ENCODE results near the gene SLC8A3. TPM values are rescaled to one million over a fixed set of nuclear protein-coding genes. Genes with fewer than 3 reads are reported as not detected.

The SLC8A3 gene
- total RNA-seq, 6 experiments from 2014 or later = 0.05 to 0.13 (median 0.12) TPM; not detected in 3

GRCh38 chr14:70064136-70064865 is 124.5 kb downstream of the SLC8A3 start:
- DNase-seq (no peak), ATAC-seq (no peak)
- H3K27ac ChIP-seq = no peak overlapping the region
- no peaks in the 10 kb centered on the region for H3K9me3 ChIP-seq
- H3K4me1 ChIP-seq = no peaks in the 10 kb centered on the region
- intact Hi-C loops (cut with DNase I) = no loop called here
- 80% methylated on average over 11 of the region's 11 CpGs for WGBS (ENCODE audit: insufficient coverage, low coverage, low lambda C conversion rate, missing lambda C conversion rate)
- H3K27me3 ChIP-seq = no peaks in the 10 kb centered on the region
- no peak overlapping the region for H3K4me3 ChIP-seq
- TF ChIP-seq CTCF (IDR thresholded peaks at IDR 0.05) (no peak), POLR2A (IDR thresholded peaks at IDR 0.05) (no peak)
- H3K36me3 ChIP-seq = no peaks in the 10 kb centered on the region

DNA sequence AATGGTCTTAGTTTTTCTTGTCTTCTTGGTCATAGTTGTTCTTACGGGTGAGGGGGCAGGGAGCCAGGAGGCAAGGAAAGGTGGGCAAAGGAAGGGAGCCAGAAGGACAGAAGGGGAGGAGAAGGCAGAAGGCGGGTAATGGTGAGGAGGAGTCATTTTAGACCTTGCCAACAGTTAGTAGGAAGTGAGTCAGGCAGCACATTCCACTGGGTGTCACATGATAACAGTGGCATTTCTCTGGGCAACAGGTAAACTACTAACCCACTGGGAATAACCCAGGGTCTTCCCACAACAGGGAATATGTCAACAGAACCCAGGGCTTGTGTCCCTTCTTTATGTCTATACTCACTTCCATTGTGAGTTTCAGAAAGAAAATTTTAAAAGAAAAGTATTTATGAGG is 127.6 kb downstream of the SLC8A3 start:
- intact Hi-C loops (cut with DNase I) = no loop called here
- no peak overlapping the region for H3K4me3 ChIP-seq
- TF ChIP-seq CTCF (IDR thresholded peaks at IDR 0.05) = no peak
- no peak for TF ChIP-seq POLR2A (IDR thresholded peaks at IDR 0.05)
- ATAC-seq (peak in 1 of 4 donors; percentile 62), DNase-seq (no peak)
- H3K27me3 ChIP-seq = no peaks in the 10 kb centered on the region
- H3K4me1 ChIP-seq = peaks cover 0 to 10% (median 4%) of the 10 kb centered on the region in 4 donors
- 96% methylated on average over 2 of the region's 2 CpGs for WGBS (ENCODE audit: insufficient coverage, low coverage, low lambda C conversion rate, missing lambda C conversion rate)
- H3K9me3 ChIP-seq = no peaks in the 10 kb centered on the region
- no peaks in the 10 kb centered on the region for H3K36me3 ChIP-seq
- H3K27ac ChIP-seq = no peak overlapping the region

- 83% methylated on average over 2 of the region's 2 CpGs for WGBS (ENCODE audit: insufficient coverage, low coverage, low lambda C conversion rate, missing lambda C conversion rate)
- Histone ChIP-seq H3K36me3 (no peaks in the 10 kb centered on the region), H3K4me3 (no peak overlapping the region), H3K27ac (no peak overlapping the region), H3K9me3 (no peaks in the 10 kb centered on the region), H3K27me3 (no peaks in the 10 kb centered on the region), H3K4me1 (peaks cover 0 to 10% (median 4%) of the 10 kb centered on the region in 4 donors)
- intact Hi-C loops (cut with DNase I) = no loop called here
- ATAC-seq (no peak), DNase-seq (no peak)
- TF ChIP-seq POLR2A (IDR thresholded peaks at IDR 0.05) (no peak), CTCF (IDR thresholded peaks at IDR 0.05) (no peak)
These were observed 129.2 kb downstream of the SLC8A3 start for GRCh38 chr14:70059545-70059944.

- ATAC-seq = peak; percentile 87 to 98 (median 95)
- no peaks in the 10 kb centered on the region for H3K36me3 ChIP-seq
- intact Hi-C loops (cut with DNase I) = no loop called here
- 31% methylated on average over 4 of the region's 5 CpGs for WGBS (ENCODE audit: insufficient coverage, low coverage, low lambda C conversion rate, missing lambda C conversion rate)
- TF ChIP-seq POLR2A (IDR thresholded peaks at IDR 0.05) (no peak), CTCF (IDR thresholded peaks at IDR 0.05) (no peak)
- no peaks in the 10 kb centered on the region for H3K27me3 ChIP-seq
- DNase-seq = peak in 2 of 3 donors; percentile 25 to 55
- H3K27ac ChIP-seq = no peak overlapping the region
- no peak overlapping the region for H3K4me3 ChIP-seq
- H3K9me3 ChIP-seq = no peaks in the 10 kb centered on the region
- peaks cover 0 to 10% (median 4%) of the 10 kb centered on the region in 4 donors for H3K4me1 ChIP-seq
These were observed 131.1 kb downstream of the SLC8A3 start for GRCh38 chr14:70057519-70058136.
